Suprapubic skin (tissue), 4 donors: ENCODE results near the gene ACBD6. TPM values are rescaled to one million over a fixed set of nuclear protein-coding genes. Genes with fewer than 3 reads are reported as not detected.

Source experiments
- DNase-seq, 2 donors: peaks; one replicate each; pipeline ENCODE4 v3.0.0-alpha.2; 2019; ENCODE audit warnings: low spot score in 2 of 2
- H3K27ac ChIP-seq: fragments of 200-600 bp; sonication (generic); one replicate; pipeline ENCODE4 v1.5.1; 2019
- H3K27me3 ChIP-seq: fragments of 200-600 bp; sonication (generic); one replicate; pipeline ENCODE4 v1.5.1; 2019
- H3K36me3 ChIP-seq: fragments of 200-600 bp; sonication (generic); one replicate; pipeline ENCODE4 v1.5.1; 2019
- H3K4me1 ChIP-seq: fragments of 200-600 bp; sonication (generic); one replicate; pipeline ENCODE4 v1.5.1; 2019
- H3K4me3 ChIP-seq: fragments of 200-600 bp; sonication (generic); one replicate; pipeline ENCODE4 v1.5.1; 2019; ENCODE audit warnings: mild to moderate bottlenecking
- H3K9me3 ChIP-seq: fragments of 200-600 bp; sonication (generic); one replicate; pipeline ENCODE4 v1.5.1; 2019
- EP300 ChIP-seq: sonication (generic); formaldehyde crosslinking; IDR thresholded peaks from one replicate; pipeline ENCODE4 v1.6.1; 2017; ENCODE audit warnings: antibody characterized with exemption
- POLR2A ChIP-seq, 2 donors: fragments of 450-650 bp; IDR thresholded peaks; one replicate each; pipeline ENCODE4 v1.6.1; 2017; ENCODE audit warnings: antibody characterized with exemption in 2 of 2, mild to moderate bottlenecking in 2 of 2, moderate library complexity in 2 of 2
- POLR2AphosphoS5 ChIP-seq, 3 donors: sonication (generic); formaldehyde crosslinking; IDR thresholded peaks; one replicate each; pipeline ENCODE4 v1.6.1; 2017; ENCODE audit warnings: antibody characterized with exemption in 3 of 3
- WGBS: methylation state at CpG from one replicate; pipeline ENCODE4 v1.1.5; 2018; 5-methylcytosine and 5-hydroxymethylcytosine counted together
- total RNA-seq, 4 donors: library from RNA; depleted of rRNA; stranded (reverse); fragments of >200 nt; gene quantifications; one replicate each; pipeline ENCODE4 v1.1.0, GENCODE V29; 2016
- TF ChIP-seq, protein P1 (sequence below), 2 donors: fragments of 200-600 bp in 1 of 2; fragments of 450-650 bp in 1 of 2; sonication (generic) in 1 of 2; IDR thresholded peaks; one replicate each; pipeline ENCODE4 v1.5.1; 2016 to 2019; ENCODE audit warnings: antibody characterized with exemption in 2 of 2, mild to moderate bottlenecking in 1 of 2, moderate library complexity in 1 of 2

The ACBD6 gene
- total RNA-seq, 4 donors from 2014 or later, result 26.5 to 38.5 (median 33.3) TPM

DNA sequence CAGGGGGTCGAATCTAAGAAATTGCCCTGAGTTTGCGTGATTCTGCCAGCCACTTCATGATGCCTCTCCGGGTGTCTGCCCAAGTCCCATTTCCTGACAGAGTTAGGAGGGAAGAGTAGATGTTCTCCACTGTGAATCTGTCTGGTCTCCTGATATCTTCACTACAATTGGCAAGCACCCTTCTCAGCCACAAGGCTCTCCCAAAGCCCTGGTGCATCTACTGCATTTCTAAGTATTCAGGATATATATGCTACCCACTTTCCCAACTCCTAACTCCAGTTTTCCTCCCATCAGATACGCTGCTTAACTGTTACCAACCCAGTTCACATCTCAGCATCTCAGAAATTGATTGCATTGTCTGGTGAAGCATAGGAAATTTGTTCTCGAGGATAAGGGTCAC is 30.5 kb upstream of the ACBD6 start:
- 89% methylated on average over 5 of the region's 5 CpGs for WGBS
- H3K9me3 ChIP-seq, result no peaks in the 10 kb centered on the region
- no peak overlapping the region for H3K4me3 ChIP-seq
- TF ChIP-seq, protein P1, sequence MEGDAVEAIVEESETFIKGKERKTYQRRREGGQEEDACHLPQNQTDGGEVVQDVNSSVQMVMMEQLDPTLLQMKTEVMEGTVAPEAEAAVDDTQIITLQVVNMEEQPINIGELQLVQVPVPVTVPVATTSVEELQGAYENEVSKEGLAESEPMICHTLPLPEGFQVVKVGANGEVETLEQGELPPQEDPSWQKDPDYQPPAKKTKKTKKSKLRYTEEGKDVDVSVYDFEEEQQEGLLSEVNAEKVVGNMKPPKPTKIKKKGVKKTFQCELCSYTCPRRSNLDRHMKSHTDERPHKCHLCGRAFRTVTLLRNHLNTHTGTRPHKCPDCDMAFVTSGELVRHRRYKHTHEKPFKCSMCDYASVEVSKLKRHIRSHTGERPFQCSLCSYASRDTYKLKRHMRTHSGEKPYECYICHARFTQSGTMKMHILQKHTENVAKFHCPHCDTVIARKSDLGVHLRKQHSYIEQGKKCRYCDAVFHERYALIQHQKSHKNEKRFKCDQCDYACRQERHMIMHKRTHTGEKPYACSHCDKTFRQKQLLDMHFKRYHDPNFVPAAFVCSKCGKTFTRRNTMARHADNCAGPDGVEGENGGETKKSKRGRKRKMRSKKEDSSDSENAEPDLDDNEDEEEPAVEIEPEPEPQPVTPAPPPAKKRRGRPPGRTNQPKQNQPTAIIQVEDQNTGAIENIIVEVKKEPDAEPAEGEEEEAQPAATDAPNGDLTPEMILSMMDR (IDR thresholded peaks at IDR 0.05), result no peak
- TF ChIP-seq EP300 (no peak), POLR2AphosphoS5 (IDR thresholded peaks at IDR 0.05) (no peak)
- no peaks in the 10 kb centered on the region for H3K36me3 ChIP-seq
- peaks cover 10% of the 10 kb centered on the region for H3K27me3 ChIP-seq
- H3K4me1 ChIP-seq, result peaks cover 4% of the 10 kb centered on the region
- DNase-seq, result no peak
- no peak overlapping the region for H3K27ac ChIP-seq

- 47% methylated on average over 5 of the region's 5 CpGs for WGBS
- Histone ChIP-seq H3K4me3 (no peak overlapping the region), H3K27me3 (peaks cover 1% of the 10 kb centered on the region), H3K4me1 (peaks cover 4% of the 10 kb centered on the region), H3K27ac (no peak overlapping the region), H3K9me3 (no peaks in the 10 kb centered on the region), H3K36me3 (no peaks in the 10 kb centered on the region)
- DNase-seq, result no peak
- TF ChIP-seq, protein P1 (IDR thresholded peaks at IDR 0.05), result no peak
- TF ChIP-seq POLR2AphosphoS5 (IDR thresholded peaks at IDR 0.05), result no peak
- no peak for TF ChIP-seq EP300
- no peak for TF ChIP-seq POLR2A (IDR thresholded peaks at IDR 0.05)
Observed at GRCh38 chr1:180530501-180530900, 28.1 kb upstream of the ACBD6 start.

- no peak overlapping the region for H3K4me3 ChIP-seq
- H3K9me3 ChIP-seq, result no peaks in the 10 kb centered on the region
- no peak overlapping the region for H3K27ac ChIP-seq
- H3K4me1 ChIP-seq, result no peaks in the 10 kb centered on the region
- H3K27me3 ChIP-seq, result no peaks in the 10 kb centered on the region
- WGBS, result 83% methylated on average over 11 of the region's 11 CpGs
- no peak for TF ChIP-seq EP300
- TF ChIP-seq, protein P1 (IDR thresholded peaks at IDR 0.05), result no peak
- TF ChIP-seq POLR2AphosphoS5 (IDR thresholded peaks at IDR 0.05), result no peak
- TF ChIP-seq POLR2A (IDR thresholded peaks at IDR 0.05), result no peak
- H3K36me3 ChIP-seq, result no peaks in the 10 kb centered on the region
- no peak for DNase-seq
Observed at GRCh38 chr1:180528868-180529470, 26.6 kb upstream of the ACBD6 start.

DNA sequence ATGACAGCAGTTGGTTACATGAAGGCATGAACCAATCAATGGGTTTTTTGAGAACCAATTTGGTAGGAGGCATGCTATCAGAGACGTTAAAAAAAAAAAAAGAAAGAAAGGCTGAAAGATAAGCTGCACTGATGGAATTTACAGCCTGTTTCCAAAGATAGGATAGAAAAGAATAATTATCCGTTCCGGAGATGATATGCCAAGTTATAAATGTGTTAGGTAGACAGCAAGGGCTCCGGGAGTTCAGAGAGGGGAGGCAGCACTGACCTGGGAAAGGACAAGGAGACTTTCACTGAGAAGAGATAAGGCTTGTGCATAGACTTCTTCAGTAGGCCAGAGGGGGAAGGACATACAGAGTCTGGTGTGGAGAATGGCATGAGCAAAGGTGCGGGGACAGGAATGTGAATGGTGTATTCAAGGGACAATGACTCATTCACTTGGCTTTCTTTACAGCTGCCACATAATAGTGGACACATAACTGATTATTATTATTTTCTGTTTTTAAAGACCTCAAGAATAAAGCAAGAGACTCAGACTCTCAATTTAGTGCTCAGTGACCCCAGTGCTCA is 24.8 kb upstream of the ACBD6 start:
- no peaks in the 10 kb centered on the region for H3K36me3 ChIP-seq
- H3K27ac ChIP-seq, result no peak overlapping the region
- TF ChIP-seq EP300, result no peak
- TF ChIP-seq POLR2AphosphoS5 (IDR thresholded peaks at IDR 0.05), result no peak
- TF ChIP-seq POLR2A (IDR thresholded peaks at IDR 0.05), result no peak
- TF ChIP-seq, protein P1 (IDR thresholded peaks at IDR 0.05), result no peak
- peaks cover 6% of the 10 kb centered on the region for H3K4me1 ChIP-seq
- 78% methylated on average over 5 of the region's 5 CpGs for WGBS
- H3K9me3 ChIP-seq, result no peaks in the 10 kb centered on the region
- no peak overlapping the region for H3K4me3 ChIP-seq
- no peak for DNase-seq
- H3K27me3 ChIP-seq, result no peaks in the 10 kb centered on the region

DNA sequence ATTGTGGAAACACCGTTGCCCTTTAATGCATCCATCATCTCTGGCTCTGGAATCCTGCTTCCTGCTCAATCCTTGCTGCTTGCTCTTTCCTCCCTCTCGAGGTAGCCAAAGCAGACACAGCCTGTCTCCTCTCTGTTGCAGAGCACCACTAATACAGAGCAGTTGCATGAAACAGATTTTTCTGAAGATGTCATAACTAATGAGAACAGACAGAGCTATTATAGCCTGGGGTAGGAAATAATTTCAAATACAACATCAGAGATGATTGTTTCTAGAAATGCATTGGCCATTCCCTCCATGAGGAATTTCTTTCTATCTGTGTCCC is 23.3 kb upstream of the ACBD6 start:
- DNase-seq, result no peak
- H3K36me3 ChIP-seq, result no peaks in the 10 kb centered on the region
- H3K4me1 ChIP-seq, result peaks cover 9% of the 10 kb centered on the region
- H3K9me3 ChIP-seq, result no peaks in the 10 kb centered on the region
- TF ChIP-seq, protein P1 (IDR thresholded peaks at IDR 0.05), result no peak
- TF ChIP-seq POLR2AphosphoS5 (IDR thresholded peaks at IDR 0.05) (no peak), POLR2A (IDR thresholded peaks at IDR 0.05) (no peak), EP300 (no peak)
- no peak overlapping the region for H3K27ac ChIP-seq
- no peak overlapping the region for H3K4me3 ChIP-seq
- H3K27me3 ChIP-seq, result no peaks in the 10 kb centered on the region
- 45% methylated on average over 2 of the region's 2 CpGs for WGBS
